ENCODE data around the gene KNG1.

Gene KNG1

DNA sequence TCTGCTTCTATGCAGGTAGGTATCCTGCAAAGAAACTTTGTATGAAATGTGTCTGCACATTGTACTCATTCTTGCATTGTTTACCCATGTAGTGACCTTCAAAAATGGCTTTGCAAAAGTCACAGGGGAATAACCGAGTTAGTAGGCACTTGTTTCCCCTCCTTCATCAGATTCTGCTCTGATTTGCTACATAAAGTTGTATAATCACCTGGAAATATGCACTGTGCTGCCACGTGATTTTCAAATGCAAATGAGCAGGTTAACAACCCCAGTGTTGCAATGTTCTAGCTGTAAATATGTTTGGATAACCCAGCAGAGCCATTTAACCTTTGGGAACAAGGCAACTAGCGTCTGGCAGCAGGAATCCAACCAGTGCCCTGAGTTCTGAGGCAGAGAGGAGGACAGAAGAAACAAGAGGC, at the start of gene KNG1:
Gene KNG1, plus strand, starts transcription at position 321 of the 419 bp plus-strand sequence. CDS start 184 bp downstream, outside the sequence.
- no peaks in the 10 kb centered on the region for H3K9me3 ChIP-seq
- H3K36me3 ChIP-seq = no peaks in the 10 kb centered on the region
- TF ChIP-seq, protein P1, sequence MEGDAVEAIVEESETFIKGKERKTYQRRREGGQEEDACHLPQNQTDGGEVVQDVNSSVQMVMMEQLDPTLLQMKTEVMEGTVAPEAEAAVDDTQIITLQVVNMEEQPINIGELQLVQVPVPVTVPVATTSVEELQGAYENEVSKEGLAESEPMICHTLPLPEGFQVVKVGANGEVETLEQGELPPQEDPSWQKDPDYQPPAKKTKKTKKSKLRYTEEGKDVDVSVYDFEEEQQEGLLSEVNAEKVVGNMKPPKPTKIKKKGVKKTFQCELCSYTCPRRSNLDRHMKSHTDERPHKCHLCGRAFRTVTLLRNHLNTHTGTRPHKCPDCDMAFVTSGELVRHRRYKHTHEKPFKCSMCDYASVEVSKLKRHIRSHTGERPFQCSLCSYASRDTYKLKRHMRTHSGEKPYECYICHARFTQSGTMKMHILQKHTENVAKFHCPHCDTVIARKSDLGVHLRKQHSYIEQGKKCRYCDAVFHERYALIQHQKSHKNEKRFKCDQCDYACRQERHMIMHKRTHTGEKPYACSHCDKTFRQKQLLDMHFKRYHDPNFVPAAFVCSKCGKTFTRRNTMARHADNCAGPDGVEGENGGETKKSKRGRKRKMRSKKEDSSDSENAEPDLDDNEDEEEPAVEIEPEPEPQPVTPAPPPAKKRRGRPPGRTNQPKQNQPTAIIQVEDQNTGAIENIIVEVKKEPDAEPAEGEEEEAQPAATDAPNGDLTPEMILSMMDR (IDR thresholded peaks at IDR 0.05) = no peak
- H3K27me3 ChIP-seq = no peaks in the 10 kb centered on the region
- no peak within 1 kb of the TSS for H3K27ac ChIP-seq
- H3K4me1 ChIP-seq (ENCODE audit: control insufficient read depth in 1 of 2, insufficient read depth in 1 of 2, low read depth in 1 of 2, low read length in 1 of 2) = no peaks in the 10 kb centered on the region
- no peak within 1 kb of the TSS for H3K4me3 ChIP-seq (ENCODE audit: low read depth in 1 of 2, low read length in 1 of 2)

- H3K4me3 ChIP-seq (ENCODE audit: low read depth in 1 of 2, low read length in 1 of 2) = no peak overlapping the region
- peaks cover 42% of the 10 kb centered on the region for H3K27me3 ChIP-seq
- no peaks in the 10 kb centered on the region for H3K4me1 ChIP-seq (ENCODE audit: control insufficient read depth in 1 of 2, insufficient read depth in 1 of 2, low read depth in 1 of 2, low read length in 1 of 2)
- TF ChIP-seq, protein P1 (IDR thresholded peaks at IDR 0.05) = no peak
- H3K27ac ChIP-seq = no peak overlapping the region
- no peaks in the 10 kb centered on the region for H3K9me3 ChIP-seq
- H3K36me3 ChIP-seq = no peaks in the 10 kb centered on the region
Observed at GRCh38 chr3:186668426-186668825, 48.7 kb upstream of the KNG1 start.

DNA sequence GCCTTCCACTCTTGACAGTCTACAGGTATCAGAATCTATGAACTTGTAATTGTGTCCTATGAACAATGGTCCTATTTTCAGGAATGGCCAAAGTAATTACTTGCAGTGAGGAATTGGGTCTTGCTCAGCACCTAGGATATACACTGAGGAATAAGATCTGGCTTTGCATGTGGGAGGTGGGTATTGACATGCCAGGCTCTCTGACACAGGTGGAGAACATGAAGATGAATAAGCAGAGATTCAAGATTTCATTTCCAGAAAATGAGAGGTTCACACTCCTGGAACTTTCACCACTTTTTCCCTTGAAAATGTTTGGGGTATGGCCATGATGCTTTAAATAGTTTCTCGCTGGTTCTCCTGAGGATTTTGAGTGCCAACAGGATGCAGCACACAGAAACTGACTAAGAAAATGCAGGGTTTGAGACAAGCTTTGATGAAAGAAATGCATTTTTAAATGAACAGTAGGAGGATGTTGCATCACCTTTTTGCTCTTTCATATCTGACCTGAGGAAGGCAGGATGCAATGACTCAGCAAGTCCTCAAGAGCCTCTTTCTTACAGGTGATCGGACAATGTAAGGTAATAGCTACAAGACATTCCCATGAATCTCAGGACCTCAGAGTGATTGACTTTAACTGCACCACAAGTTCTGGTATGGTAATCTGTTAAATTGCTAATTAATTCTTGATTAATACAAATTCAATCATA, 47.6 kb upstream of the KNG1 start:
- no peak overlapping the region for H3K4me3 ChIP-seq (ENCODE audit: low read depth in 1 of 2, low read length in 1 of 2)
- no peaks in the 10 kb centered on the region for H3K36me3 ChIP-seq
- no peak overlapping the region for H3K27ac ChIP-seq
- TF ChIP-seq, protein P1 (IDR thresholded peaks at IDR 0.05) = no peak
- no peaks in the 10 kb centered on the region for H3K4me1 ChIP-seq (ENCODE audit: control insufficient read depth in 1 of 2, insufficient read depth in 1 of 2, low read depth in 1 of 2, low read length in 1 of 2)
- H3K9me3 ChIP-seq = no peaks in the 10 kb centered on the region
- H3K27me3 ChIP-seq = peaks cover 42% of the 10 kb centered on the region

- Histone ChIP-seq H3K27me3 (peaks cover 46% of the 10 kb centered on the region), H3K9me3 (no peaks in the 10 kb centered on the region), H3K36me3 (no peaks in the 10 kb centered on the region), H3K4me1 (ENCODE audit: control insufficient read depth in 1 of 2, insufficient read depth in 1 of 2, low read depth in 1 of 2, low read length in 1 of 2) (no peaks in the 10 kb centered on the region), H3K27ac (no peak overlapping the region), H3K4me3 (ENCODE audit: low read depth in 1 of 2, low read length in 1 of 2) (no peak overlapping the region)
- TF ChIP-seq, protein P1 (IDR thresholded peaks at IDR 0.05) = no peak
Observed at GRCh38 chr3:186670155-186670554, 47.0 kb upstream of the KNG1 start.

DNA sequence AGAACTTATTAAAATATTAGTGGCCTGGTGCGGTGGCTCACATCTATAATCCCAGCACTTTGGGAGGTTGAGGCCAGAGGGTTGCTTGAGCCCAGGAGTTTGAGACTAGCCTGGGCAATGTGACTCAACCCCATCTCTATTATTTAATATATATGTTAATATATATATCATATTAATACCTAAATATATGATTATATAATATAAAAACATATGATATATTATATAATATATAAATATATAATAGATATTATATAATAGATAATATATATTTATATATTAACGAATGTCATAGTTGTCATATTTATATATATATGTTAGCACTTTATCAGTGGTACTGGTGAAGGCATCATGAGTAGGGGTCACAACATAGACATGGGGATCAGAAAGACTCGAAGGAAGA, 46.1 kb upstream of the KNG1 start:
- TF ChIP-seq, protein P1 (IDR thresholded peaks at IDR 0.05) = no peak
- Histone ChIP-seq H3K27me3 (peaks cover 43% of the 10 kb centered on the region), H3K36me3 (no peaks in the 10 kb centered on the region), H3K27ac (no peak overlapping the region), H3K4me1 (ENCODE audit: control insufficient read depth in 1 of 2, insufficient read depth in 1 of 2, low read depth in 1 of 2, low read length in 1 of 2) (no peaks in the 10 kb centered on the region), H3K9me3 (no peaks in the 10 kb centered on the region), H3K4me3 (ENCODE audit: low read depth in 1 of 2, low read length in 1 of 2) (no peak overlapping the region)

All from neutrophil (primary cell).